GM20431 (cell line): ENCODE data around the gene PAF1.

ENCODE experiments used
- in situ Hi-C: fragments of 300-500 bp; cut with MseI, MboI; formaldehyde crosslinking; loops from one replicate; pipeline ENCODE4 v1.15.0; 2020; ENCODE audit warnings: low sequenced_read_pairs; ENCODE audit not compliant: unreplicated experiment

Gene PAF1

GRCh38 chr19:39406656-39407409 lies 15.9 kb upstream of the PAF1 start, which contains the start of gene ZFP36:
ZFP36 (plus strand) TSS chr19:39406847; CDS start chr19:39406905, 58 bp downstream.
- in situ Hi-C loops, result no loop called here

- in situ Hi-C loops, result no loop called here
Observed at GRCh38 chr19:39405958-39406655, 15.2 kb upstream of the PAF1 start.

GRCh38 chr19:39405261-39405957 lies 14.5 kb upstream of the PAF1 start:
- in situ Hi-C loops, result no loop called here

- in situ Hi-C loops, result no loop called here
Observed at GRCh38 chr19:39403331-39404312, 12.7 kb upstream of the PAF1 start.

GRCh38 chr19:39402346-39403300 lies 11.7 kb upstream of the PAF1 start:
- in situ Hi-C loops, result no loop called here

GRCh38 chr19:39401549-39402345 lies 10.8 kb upstream of the PAF1 start:
- in situ Hi-C loops, result no loop called here

GRCh38 chr19:39401070-39401548 lies 10.2 kb upstream of the PAF1 start:
- in situ Hi-C loops, result no loop called here

GRCh38 chr19:39400061-39400460 lies 9.2 kb upstream of the PAF1 start:
- in situ Hi-C loops, result no loop called here

GRCh38 chr19:39399668-39400050 lies 8.8 kb upstream of the PAF1 start:
- in situ Hi-C loops, result no loop called here

- in situ Hi-C loops, result no loop called here
Observed at GRCh38 chr19:39398297-39398864, 7.5 kb upstream of the PAF1 start.

GRCh38 chr19:39397360-39398296 lies 6.7 kb upstream of the PAF1 start:
- in situ Hi-C loops, result no loop called here

- in situ Hi-C loops, result no loop called here
Observed at GRCh38 chr19:39390451-39390750, 505 bp downstream of the PAF1 start.

GRCh38 chr19:39389631-39390414 lies 1.1 kb downstream of the PAF1 start:
- in situ Hi-C loops, result no loop called here

- in situ Hi-C loops, result no loop called here
Observed at GRCh38 chr19:39388657-39389056, 2.2 kb downstream of the PAF1 start.

GRCh38 chr19:39386557-39386956 lies 4.3 kb downstream of the PAF1 start:
- in situ Hi-C loops, result no loop called here
